ENCODE measurements around the gene RASGEF1C. TPM values are rescaled to one million over a fixed set of nuclear protein-coding genes. Genes with fewer than 3 reads are reported as not detected.

Gene RASGEF1C
- total and polyA plus RNA-seq, 10 of the 15 experiments (the other 5 are each of a cell fraction or from before 2014, with no cell fraction given) = not detected

GRCh38 chr5:180128671-180129261, 80.2 kb downstream of the RASGEF1C start (continued):
- TF ChIP-seq REST (IDR thresholded peaks at IDR 0.05; ENCODE audit: low read depth, low read length) (no peak), RFX5 (IDR thresholded peaks at IDR 0.05; ENCODE audit: low read depth, low read length) (no peak), ZSCAN29 (IDR thresholded peaks at IDR 0.05) (no peak), ZZZ3 (IDR thresholded peaks at IDR 0.05; ENCODE audit: control insufficient read depth, insufficient read length, low read depth) (no peak), ZNF24 (IDR thresholded peaks at IDR 0.05) (no peak)
- TF ChIP-seq, protein P1, sequence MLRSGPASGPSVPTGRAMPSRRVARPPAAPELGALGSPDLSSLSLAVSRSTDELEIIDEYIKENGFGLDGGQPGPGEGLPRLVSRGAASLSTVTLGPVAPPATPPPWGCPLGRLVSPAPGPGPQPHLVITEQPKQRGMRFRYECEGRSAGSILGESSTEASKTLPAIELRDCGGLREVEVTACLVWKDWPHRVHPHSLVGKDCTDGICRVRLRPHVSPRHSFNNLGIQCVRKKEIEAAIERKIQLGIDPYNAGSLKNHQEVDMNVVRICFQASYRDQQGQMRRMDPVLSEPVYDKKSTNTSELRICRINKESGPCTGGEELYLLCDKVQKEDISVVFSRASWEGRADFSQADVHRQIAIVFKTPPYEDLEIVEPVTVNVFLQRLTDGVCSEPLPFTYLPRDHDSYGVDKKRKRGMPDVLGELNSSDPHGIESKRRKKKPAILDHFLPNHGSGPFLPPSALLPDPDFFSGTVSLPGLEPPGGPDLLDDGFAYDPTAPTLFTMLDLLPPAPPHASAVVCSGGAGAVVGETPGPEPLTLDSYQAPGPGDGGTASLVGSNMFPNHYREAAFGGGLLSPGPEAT (IDR thresholded peaks at IDR 0.05; ENCODE audit: low read depth) = no peak

Measured in GM12878 (cell line).